ENCODE results near the gene PODNL1. TPM values are rescaled to one million over a fixed set of nuclear protein-coding genes. Genes with fewer than 3 reads are reported as not detected.

PODNL1 gene
- total RNA-seq, 1 experiment from 2014 or later, result not detected

GRCh38 chr19:13882419-13882795 lies 55.8 kb downstream of the PODNL1 start:
- intact Hi-C loops (cut with micrococcal nuclease; ENCODE audit: unreplicated experiment), result no loop called here
- Mint-ChIP-seq H3K4me1 (ENCODE audit: low read depth, unreplicated experiment) (peaks cover 7% of the 10 kb centered on the region), H3K4me3 (ENCODE audit: unreplicated experiment) (no peak overlapping the region), H3K9me3 (ENCODE audit: unreplicated experiment) (no peaks in the 10 kb centered on the region), H3K27ac (ENCODE audit: unreplicated experiment) (no peak overlapping the region), H3K27me3 (ENCODE audit: insufficient read depth, unreplicated experiment) (no peaks in the 10 kb centered on the region), H3K36me3 (ENCODE audit: insufficient read depth, unreplicated experiment) (peaks cover 6% of the 10 kb centered on the region)
- H3K9me3 ChIP-seq, result no peaks in the 10 kb centered on the region
- no peak for TF ChIP-seq CTCF (IDR thresholded peaks at IDR 0.05; ENCODE audit: insufficient read depth in 1 of 2, low read depth in 1 of 2, low read length in 1 of 2, severe bottlenecking in 1 of 2, unreplicated experiment in 1 of 2)
- no peak overlapping the region for H3K4me3 ChIP-seq (ENCODE audit: low read depth, low read length)
- CTCF ChIA-PET, result interaction anchor here (0.6 to 1.3 kb wide), 3 partner anchors 14 to 191 kb away, joined by 3 to 4 read pairs (median 3); partner anchors contain the start of gene IL27RA
- no peaks in the 10 kb centered on the region for H3K27me3 ChIP-seq (replicated peaks; ENCODE audit: control insufficient read depth, insufficient read depth, low read length)
- BruUV-seq (replicated peaks), result no TSS peak
- DNase-seq, result no peak
- H3K4me1 ChIP-seq, result peaks cover 13% of the 10 kb centered on the region
- H3K36me3 ChIP-seq (ENCODE audit: control insufficient read depth, insufficient read depth, low read length), result no peaks in the 10 kb centered on the region
- POLR2A ChIA-PET, result no interaction called here

DNA sequence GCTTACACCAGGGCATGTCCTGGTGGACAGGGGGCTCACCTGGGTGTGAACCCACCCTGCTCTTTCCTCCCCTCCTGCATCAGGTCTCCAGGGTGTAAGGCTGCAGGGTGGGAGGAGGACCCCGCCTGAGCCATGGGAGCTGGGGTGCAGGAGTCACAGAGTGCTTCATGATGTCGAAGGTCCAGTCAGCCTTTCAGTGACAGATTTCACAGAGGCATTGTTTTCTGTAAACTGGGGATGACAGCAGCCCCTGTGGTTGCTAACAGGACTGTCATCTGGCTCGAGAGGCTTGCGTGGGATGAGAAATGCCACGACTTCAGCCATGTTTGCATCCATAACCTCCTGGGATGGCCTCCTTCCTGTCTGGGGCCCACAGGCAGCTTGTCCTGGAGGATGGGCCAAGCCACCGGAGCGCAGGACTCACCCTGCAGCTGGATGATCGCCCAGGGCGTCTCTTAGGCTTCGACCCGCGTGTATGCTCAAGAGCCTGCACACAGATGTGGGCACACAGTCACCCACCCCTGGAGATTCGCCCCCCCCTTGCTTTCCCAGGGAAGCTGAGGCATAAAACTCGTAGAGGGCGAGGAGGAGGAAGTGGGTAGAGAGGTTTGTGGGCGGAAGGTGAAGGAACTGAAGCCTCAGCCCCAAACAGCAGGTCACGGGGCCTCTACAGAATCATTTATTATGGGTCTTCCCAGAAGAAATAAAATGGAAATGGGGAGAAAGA lies 56.4 kb downstream of the PODNL1 start:
- Mint-ChIP-seq H3K27ac (ENCODE audit: unreplicated experiment) (peak overlapping the region; percentile 35), H3K9me3 (ENCODE audit: unreplicated experiment) (no peaks in the 10 kb centered on the region), H3K27me3 (ENCODE audit: insufficient read depth, unreplicated experiment) (no peaks in the 10 kb centered on the region), H3K4me3 (ENCODE audit: unreplicated experiment) (no peak overlapping the region), H3K36me3 (ENCODE audit: insufficient read depth, unreplicated experiment) (peaks cover 6% of the 10 kb centered on the region), H3K4me1 (ENCODE audit: low read depth, unreplicated experiment) (peaks cover 7% of the 10 kb centered on the region)
- peaks cover 13% of the 10 kb centered on the region for H3K4me1 ChIP-seq
- TF ChIP-seq CTCF (IDR thresholded peaks at IDR 0.05; ENCODE audit: insufficient read depth in 1 of 2, low read depth in 1 of 2, low read length in 1 of 2, severe bottlenecking in 1 of 2, unreplicated experiment in 1 of 2), result no peak
- DNase-seq, result no peak
- H3K36me3 ChIP-seq (ENCODE audit: control insufficient read depth, insufficient read depth, low read length), result no peaks in the 10 kb centered on the region
- no TSS peak for BruUV-seq (replicated peaks)
- no peaks in the 10 kb centered on the region for H3K9me3 ChIP-seq
- intact Hi-C loops (cut with micrococcal nuclease; ENCODE audit: unreplicated experiment), result loop anchor here (2.0 kb wide), 2 partner anchors 71 to 151 kb away; partner anchors contain the start of gene DCAF15
- ChIA-PET POLR2A (no interaction called here), CTCF (interaction anchor here (0.5 to 1.3 kb wide), 5 partner anchors 13 to 192 kb away, joined by 3 to 4 read pairs (median 3); partner anchors contain the start of gene IL27RA)
- H3K4me3 ChIP-seq (ENCODE audit: low read depth, low read length), result no peak overlapping the region
- no peaks in the 10 kb centered on the region for H3K27me3 ChIP-seq (replicated peaks; ENCODE audit: control insufficient read depth, insufficient read depth, low read length)

- Histone ChIP-seq H3K36me3 (ENCODE audit: control insufficient read depth, insufficient read depth, low read length) (no peaks in the 10 kb centered on the region), H3K27me3 (replicated peaks; ENCODE audit: control insufficient read depth, insufficient read depth, low read length) (no peaks in the 10 kb centered on the region), H3K4me3 (ENCODE audit: low read depth, low read length) (no peak overlapping the region), H3K4me1 (peaks cover 13% of the 10 kb centered on the region), H3K9me3 (no peaks in the 10 kb centered on the region)
- Mint-ChIP-seq H3K4me1 (ENCODE audit: low read depth, unreplicated experiment) (peaks cover 7% of the 10 kb centered on the region), H3K27me3 (ENCODE audit: insufficient read depth, unreplicated experiment) (no peaks in the 10 kb centered on the region), H3K9me3 (ENCODE audit: unreplicated experiment) (no peaks in the 10 kb centered on the region), H3K36me3 (ENCODE audit: insufficient read depth, unreplicated experiment) (peaks cover 6% of the 10 kb centered on the region), H3K27ac (ENCODE audit: unreplicated experiment) (peak overlapping the region; percentile 35), H3K4me3 (ENCODE audit: unreplicated experiment) (no peak overlapping the region)
- no peak for TF ChIP-seq CTCF (IDR thresholded peaks at IDR 0.05; ENCODE audit: insufficient read depth in 1 of 2, low read depth in 1 of 2, low read length in 1 of 2, severe bottlenecking in 1 of 2, unreplicated experiment in 1 of 2)
- no TSS peak for BruUV-seq (replicated peaks)
- ChIA-PET CTCF (interaction anchor here (0.5 to 1.2 kb wide), 4 partner anchors 25 to 192 kb away, joined by 3 read pairs; no protein-coding TSS in a partner anchor), POLR2A (no interaction called here)
- DNase-seq, result no peak
- intact Hi-C loops (cut with micrococcal nuclease; ENCODE audit: unreplicated experiment), result loop anchor here (2.0 kb wide), 2 partner anchors 72 to 152 kb away; partner anchors contain the start of gene DCAF15
These were observed 56.9 kb downstream of the PODNL1 start for GRCh38 chr19:13881251-13881691.

Other genes with a start within 250 kb of the PODNL1 start
- 23.3 and 25.7 TPM in 2 replicates for gene MRI1, start 173.9 kb downstream of the PODNL1 start, total RNA-seq (2022)
- 107 and 113 TPM in 2 replicates for gene C19orf53, start 164.0 kb downstream of the PODNL1 start, total RNA-seq (2022)
- gene ZSWIM4, start 143.0 kb downstream of the PODNL1 start, total RNA-seq (2022), result 4.0 and 5.7 TPM in 2 replicates
- not detected in 2 replicates for gene NANOS3, start 61.3 kb downstream of the PODNL1 start, total RNA-seq (2022)
- 17.3 and 17.4 TPM in 2 replicates for gene BRME1, start 32.3 kb downstream of the PODNL1 start, total RNA-seq (2022)
- 48.2 and 49.4 TPM in 2 replicates for gene CC2D1A, start 32.2 kb downstream of the PODNL1 start, total RNA-seq (2022)
- gene DCAF15, start 14.1 kb upstream of the PODNL1 start, total RNA-seq (2022), result 41.1 and 43.0 TPM in 2 replicates
- gene RFX1, start 67.9 kb upstream of the PODNL1 start, total RNA-seq (2022), result 11.5 and 13.4 TPM in 2 replicates
- not detected in 2 replicates for gene RLN3, start 89.7 kb upstream of the PODNL1 start, total RNA-seq (2022)
- gene IL27RA, start 93.3 kb upstream of the PODNL1 start, total RNA-seq (2022), result 4.7 and 5.6 TPM in 2 replicates
- 25.9 TPM in 2 replicates for gene PALM3, start 123.7 kb upstream of the PODNL1 start, total RNA-seq (2022)
- gene MISP3, start 134.4 kb upstream of the PODNL1 start, total RNA-seq (2022), result 5.2 TPM in 2 replicates
- not detected in 2 replicates for gene C19orf67, start 147.4 kb upstream of the PODNL1 start, total RNA-seq (2022)
- gene SAMD1, start 152.3 kb upstream of the PODNL1 start, total RNA-seq (2022), result 38.3 and 47.1 TPM in 2 replicates
- 46.4 and 51.9 TPM in 2 replicates for gene PRKACA, start 179.3 kb upstream of the PODNL1 start, total RNA-seq (2022)
- gene ASF1B, start 198.2 kb upstream of the PODNL1 start, total RNA-seq (2022), result 37.7 and 40.2 TPM in 2 replicates

Measured in Caco-2 (cell line).